ENCODE data around the gene CTIF.

DNA sequence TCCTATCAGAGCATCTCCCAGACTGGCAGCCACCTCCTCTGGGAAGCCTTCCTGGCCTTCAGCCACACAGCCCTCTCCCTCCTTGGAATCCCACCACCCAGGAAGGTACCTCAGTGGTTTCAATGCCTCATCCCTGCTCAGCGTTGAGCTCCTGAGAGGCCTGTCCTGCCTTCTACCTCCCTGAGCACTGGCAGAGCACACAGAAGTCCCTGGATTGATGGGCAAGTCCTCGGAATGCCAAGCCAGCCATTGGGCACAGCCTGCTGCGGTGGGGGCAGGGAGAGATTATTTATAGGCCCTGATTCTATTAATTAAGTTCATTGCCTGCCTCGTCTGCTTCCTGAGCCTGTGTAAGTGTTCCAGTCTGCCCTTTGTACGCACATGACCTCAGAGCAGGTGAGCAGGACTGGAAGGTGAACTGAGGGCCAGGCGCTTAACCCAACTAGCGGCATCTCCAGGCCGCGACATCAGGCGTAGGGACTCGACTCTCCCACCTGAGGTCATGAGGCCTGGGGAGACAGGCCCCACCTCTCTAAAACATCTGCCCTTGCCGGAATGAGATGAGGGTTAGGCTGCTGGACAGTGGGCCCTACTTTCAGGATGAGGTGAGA is 348.6 kb downstream of the CTIF start:
- no peak for TF ChIP-seq EZH2 (IDR thresholded peaks at IDR 0.05; ENCODE audit: low read depth, unreplicated experiment)
- TF ChIP-seq ZNF114 (CRISPR knock-in tag; IDR thresholded peaks at IDR 0.05) = no peak
- TF ChIP-seq, protein P1, sequence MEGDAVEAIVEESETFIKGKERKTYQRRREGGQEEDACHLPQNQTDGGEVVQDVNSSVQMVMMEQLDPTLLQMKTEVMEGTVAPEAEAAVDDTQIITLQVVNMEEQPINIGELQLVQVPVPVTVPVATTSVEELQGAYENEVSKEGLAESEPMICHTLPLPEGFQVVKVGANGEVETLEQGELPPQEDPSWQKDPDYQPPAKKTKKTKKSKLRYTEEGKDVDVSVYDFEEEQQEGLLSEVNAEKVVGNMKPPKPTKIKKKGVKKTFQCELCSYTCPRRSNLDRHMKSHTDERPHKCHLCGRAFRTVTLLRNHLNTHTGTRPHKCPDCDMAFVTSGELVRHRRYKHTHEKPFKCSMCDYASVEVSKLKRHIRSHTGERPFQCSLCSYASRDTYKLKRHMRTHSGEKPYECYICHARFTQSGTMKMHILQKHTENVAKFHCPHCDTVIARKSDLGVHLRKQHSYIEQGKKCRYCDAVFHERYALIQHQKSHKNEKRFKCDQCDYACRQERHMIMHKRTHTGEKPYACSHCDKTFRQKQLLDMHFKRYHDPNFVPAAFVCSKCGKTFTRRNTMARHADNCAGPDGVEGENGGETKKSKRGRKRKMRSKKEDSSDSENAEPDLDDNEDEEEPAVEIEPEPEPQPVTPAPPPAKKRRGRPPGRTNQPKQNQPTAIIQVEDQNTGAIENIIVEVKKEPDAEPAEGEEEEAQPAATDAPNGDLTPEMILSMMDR (conservative IDR thresholded peaks at IDR 0.05; ENCODE audit: low read depth in 2 of 2) = no peak
- TF ChIP-seq POLR2AphosphoS5 (IDR thresholded peaks at IDR 0.05; ENCODE audit: low read depth) = no peak
